Transverse colon (tissue), 4 donors: ENCODE measurements around the gene BLOC1S5. TPM values are rescaled to one million over a fixed set of nuclear protein-coding genes. Genes with fewer than 3 reads are reported as not detected.

Experiments used
- DNase-seq: peaks from one replicate; pipeline ENCODE4 v3.0.0-alpha.2; 2019
- H3K27ac ChIP-seq, 4 donors: fragments of 200-600 bp; sonication (generic); 2 replicates each; pipeline ENCODE4 v1.5.1; 2016 to 2018; ENCODE audit warnings: inconsistent platforms in 4 of 4
- H3K27me3 ChIP-seq: fragments of 200-600 bp; sonication (generic); 2 replicates; pipeline ENCODE4 v1.5.1; 2017; ENCODE audit warnings: inconsistent platforms
- H3K36me3 ChIP-seq, 4 donors: fragments of 200-600 bp; sonication (generic); 2 replicates each; pipeline ENCODE4 v1.5.1; 2017 to 2019; ENCODE audit warnings: inconsistent platforms in 4 of 4
- H3K4me1 ChIP-seq, 4 donors: fragments of 200-600 bp; sonication (generic); 2 replicates each; pipeline ENCODE4 v1.5.1; 2017 to 2020; ENCODE audit warnings: inconsistent platforms in 4 of 4
- H3K4me3 ChIP-seq, 4 donors: fragments of 200-600 bp; sonication (generic); 1 replicate in 1 of 4; 2 replicates in 3 of 4; pipeline versions ENCODE4 v1.5.1 to v1.6.1; 2017 to 2019; ENCODE audit warnings: inconsistent platforms in 4 of 4
- H3K9me3 ChIP-seq, 2 donors: fragments of 200-600 bp; sonication (generic); 2 replicates each; pipeline ENCODE4 v1.5.1; 2017 to 2019; ENCODE audit warnings: inconsistent platforms in 2 of 2
- EP300 ChIP-seq: sonication (generic); formaldehyde crosslinking; IDR thresholded peaks from one replicate; pipeline ENCODE4 v1.6.1; 2017; ENCODE audit warnings: antibody characterized with exemption, low read depth
- POLR2A ChIP-seq: fragments of 450-650 bp; IDR thresholded peaks from one replicate; pipeline ENCODE4 v1.6.1; 2016; ENCODE audit warnings: antibody characterized with exemption, mild to moderate bottlenecking, moderate library complexity
- POLR2AphosphoS5 ChIP-seq, 3 donors: sonication (generic); formaldehyde crosslinking; IDR thresholded peaks; one replicate each; pipeline ENCODE4 v1.6.1; 2016; ENCODE audit warnings: antibody characterized with exemption in 3 of 3
- WGBS, 2 donors: methylation state at CpG; one replicate each; pipeline ENCODE4 v1.1.5; 2018; ENCODE audit warnings: low coverage in 1 of 2; 5-methylcytosine and 5-hydroxymethylcytosine counted together
- in situ Hi-C, 4 donors: fragments of 200-750 bp; cut with MboI; loops; one replicate each; pipeline versions ENCODE4 v1.15.0 to v1.15.1; 2017; ENCODE audit warnings: low sequenced_read_pairs in 3 of 4, low pct_ligation_motif_present in 1 of 4, low pct_unique_long_range_greater_than_20kb in 1 of 4
- intact Hi-C: fragments of 100-400 bp; cut with DNase I; formaldehyde crosslinking; loops from one replicate; pipeline ENCODE4 v1.15.1; 2023; ENCODE audit warnings: low total_unique reads
- total RNA-seq, 4 donors: library from RNA; depleted of rRNA; stranded (reverse); fragments of >200 nt; gene quantifications; one replicate each; pipeline ENCODE4 v1.1.0, GENCODE V29; 2016
- TF ChIP-seq, protein P1 (sequence below), 5 experiments: fragments of 200-600 bp in 3 of 5; fragments of 450-650 bp in 2 of 5; sonication (generic) in 3 of 5; IDR thresholded peaks; 1 replicate in 2 of 5; 2 replicates in 3 of 5; pipeline ENCODE4 v1.5.1; 2016 to 2017; ENCODE audit warnings: antibody characterized with exemption in 5 of 5, inconsistent platforms in 3 of 5, mild to moderate bottlenecking in 2 of 5, moderate library complexity in 1 of 5

Gene BLOC1S5
- total RNA-seq, 4 donors from 2014 or later: 2.0 to 12.7 (median 10.3) TPM

DNA sequence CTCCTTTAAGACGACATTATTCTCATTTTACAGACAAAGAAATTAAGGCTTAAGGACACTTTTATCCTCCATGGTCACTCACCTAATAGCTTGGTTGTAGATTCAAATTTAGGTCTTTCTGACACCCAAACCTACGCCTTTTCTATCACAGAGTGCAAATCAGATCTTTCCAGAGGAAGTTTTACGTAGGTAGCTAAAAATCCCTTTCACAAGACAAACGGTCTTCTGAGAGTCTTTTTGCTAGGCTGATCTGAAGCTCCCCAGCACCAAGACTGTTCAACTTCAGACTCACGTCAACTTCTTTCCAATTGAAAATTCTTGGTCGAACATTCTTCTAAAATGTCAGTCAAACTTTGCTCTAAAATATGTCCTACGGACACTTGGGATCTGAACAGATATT, 46.5 kb downstream of the BLOC1S5 start:
- 76 to 78% methylated on average over 6 to 7 of the region's 7 CpGs for WGBS, 2 donors
- no peak for DNase-seq
- Histone ChIP-seq H3K4me3 (no peak overlapping the region), H3K36me3 (peaks cover 0 to 10% (median 0%) of the 10 kb centered on the region in 4 donors), H3K27ac (no peak overlapping the region), H3K4me1 (no peaks in the 10 kb centered on the region), H3K27me3 (no peaks in the 10 kb centered on the region), H3K9me3 (no peaks in the 10 kb centered on the region)
- TF ChIP-seq EP300: no peak
- TF ChIP-seq POLR2A: no peak
- no peak for TF ChIP-seq POLR2AphosphoS5 (IDR thresholded peaks at IDR 0.05)
- TF ChIP-seq, protein P1, sequence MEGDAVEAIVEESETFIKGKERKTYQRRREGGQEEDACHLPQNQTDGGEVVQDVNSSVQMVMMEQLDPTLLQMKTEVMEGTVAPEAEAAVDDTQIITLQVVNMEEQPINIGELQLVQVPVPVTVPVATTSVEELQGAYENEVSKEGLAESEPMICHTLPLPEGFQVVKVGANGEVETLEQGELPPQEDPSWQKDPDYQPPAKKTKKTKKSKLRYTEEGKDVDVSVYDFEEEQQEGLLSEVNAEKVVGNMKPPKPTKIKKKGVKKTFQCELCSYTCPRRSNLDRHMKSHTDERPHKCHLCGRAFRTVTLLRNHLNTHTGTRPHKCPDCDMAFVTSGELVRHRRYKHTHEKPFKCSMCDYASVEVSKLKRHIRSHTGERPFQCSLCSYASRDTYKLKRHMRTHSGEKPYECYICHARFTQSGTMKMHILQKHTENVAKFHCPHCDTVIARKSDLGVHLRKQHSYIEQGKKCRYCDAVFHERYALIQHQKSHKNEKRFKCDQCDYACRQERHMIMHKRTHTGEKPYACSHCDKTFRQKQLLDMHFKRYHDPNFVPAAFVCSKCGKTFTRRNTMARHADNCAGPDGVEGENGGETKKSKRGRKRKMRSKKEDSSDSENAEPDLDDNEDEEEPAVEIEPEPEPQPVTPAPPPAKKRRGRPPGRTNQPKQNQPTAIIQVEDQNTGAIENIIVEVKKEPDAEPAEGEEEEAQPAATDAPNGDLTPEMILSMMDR (IDR thresholded peaks at IDR 0.05): no peak
- in situ Hi-C loops: no loop called here
- intact Hi-C loops: no loop called here

DNA sequence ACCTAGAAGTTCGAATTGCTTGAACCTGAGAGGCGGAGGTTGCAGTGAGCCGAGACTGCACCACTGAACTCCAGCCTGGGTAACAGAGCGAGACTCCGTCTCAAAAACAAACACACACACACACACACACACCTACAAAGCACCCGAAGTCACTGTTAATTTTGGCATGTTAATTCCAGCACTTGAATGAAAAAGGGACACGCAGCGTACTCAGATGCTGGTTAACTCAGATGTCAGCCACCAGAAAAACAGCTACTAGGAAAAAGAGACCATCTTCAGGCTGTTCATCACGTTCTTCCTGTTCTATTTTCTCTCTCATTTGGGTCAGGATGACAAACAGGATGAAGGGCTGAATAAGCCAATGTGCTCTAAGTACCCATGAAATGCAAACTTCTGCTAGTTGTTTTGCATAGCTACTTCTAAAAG, 46.9 kb downstream of the BLOC1S5 start:
- TF ChIP-seq, protein P1 (IDR thresholded peaks at IDR 0.05): no peak
- TF ChIP-seq EP300: no peak
- TF ChIP-seq POLR2A: no peak
- TF ChIP-seq POLR2AphosphoS5 (IDR thresholded peaks at IDR 0.05): no peak
- WGBS, 2 donors: 47 to 75% methylated on average over 6 to 9 of the region's 9 CpGs
- Histone ChIP-seq H3K36me3 (peaks cover 0 to 10% (median 0%) of the 10 kb centered on the region in 4 donors), H3K4me1 (no peaks in the 10 kb centered on the region), H3K4me3 (no peak overlapping the region), H3K27ac (no peak overlapping the region), H3K27me3 (no peaks in the 10 kb centered on the region), H3K9me3 (no peaks in the 10 kb centered on the region)
- intact Hi-C loops: no loop called here
- DNase-seq: no peak
- in situ Hi-C loops: no loop called here

DNA sequence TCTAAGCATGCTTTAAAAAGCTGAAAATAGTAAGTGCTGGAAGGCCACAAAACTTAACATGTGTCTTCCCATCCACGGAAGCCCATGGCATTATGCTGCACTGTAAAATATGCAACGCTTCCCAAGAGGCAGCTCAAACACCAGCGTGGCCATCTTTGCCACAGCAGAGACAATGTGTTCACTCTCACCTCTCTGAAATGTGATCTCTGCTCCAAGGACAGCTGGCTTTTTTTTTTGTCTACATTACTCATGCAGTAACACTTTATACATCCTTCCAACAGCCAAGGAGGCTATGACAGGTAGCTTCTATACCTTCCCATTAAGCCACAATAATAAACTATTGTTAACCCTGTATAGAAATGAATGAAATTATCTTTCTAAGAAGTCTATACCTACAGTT, 49.2 kb downstream of the BLOC1S5 start:
- in situ Hi-C loops: no loop called here

DNA sequence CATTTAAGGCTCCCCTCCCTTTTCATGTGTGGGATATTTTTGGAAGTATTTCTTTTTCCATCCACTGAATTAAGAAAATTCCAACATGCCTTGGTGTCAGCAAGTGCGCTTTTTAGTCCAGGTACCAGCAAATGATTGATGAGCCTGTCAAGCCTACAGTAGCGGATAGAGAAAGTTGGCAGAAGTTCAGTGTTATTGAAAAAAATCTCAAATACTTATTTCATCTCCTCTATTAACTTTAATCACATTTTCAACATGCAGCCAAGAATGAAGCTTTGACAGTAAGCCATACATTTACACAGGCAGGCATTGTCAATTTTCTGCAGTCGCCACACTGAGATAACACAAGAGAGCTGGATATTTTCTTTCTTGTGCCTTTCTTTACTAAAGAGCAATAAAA, 50.4 kb downstream of the BLOC1S5 start:
- in situ Hi-C loops: no loop called here
- H3K4me3 ChIP-seq: no peak overlapping the region
- WGBS, 2 donors: 91 to 100% methylated on average over 3 of the region's 3 CpGs
- H3K4me1 ChIP-seq: no peaks in the 10 kb centered on the region
- no peak for DNase-seq
- peaks cover 0 to 10% (median 0%) of the 10 kb centered on the region in 4 donors for H3K36me3 ChIP-seq
- intact Hi-C loops: no loop called here
- no peaks in the 10 kb centered on the region for H3K27me3 ChIP-seq
- TF ChIP-seq EP300 (no peak), POLR2A (no peak), POLR2AphosphoS5 (IDR thresholded peaks at IDR 0.05) (no peak)
- TF ChIP-seq, protein P1 (IDR thresholded peaks at IDR 0.05): no peak
- no peak overlapping the region for H3K27ac ChIP-seq
- no peaks in the 10 kb centered on the region for H3K9me3 ChIP-seq

More for the DNA sequence above, 49.2 kb downstream of the BLOC1S5 start:
- 89 to 90% methylated on average over 3 of the region's 3 CpGs for WGBS, 2 donors
- no peak overlapping the region for H3K4me3 ChIP-seq
- H3K4me1 ChIP-seq: no peaks in the 10 kb centered on the region
- intact Hi-C loops: no loop called here
- H3K36me3 ChIP-seq: peaks cover 0 to 10% (median 0%) of the 10 kb centered on the region in 4 donors
- TF ChIP-seq, protein P1 (IDR thresholded peaks at IDR 0.05): no peak
- TF ChIP-seq POLR2A (no peak), EP300 (no peak), POLR2AphosphoS5 (IDR thresholded peaks at IDR 0.05) (no peak)
- H3K27me3 ChIP-seq: no peaks in the 10 kb centered on the region
- no peak overlapping the region for H3K27ac ChIP-seq
- DNase-seq: no peak
- no peaks in the 10 kb centered on the region for H3K9me3 ChIP-seq
